HG02623 (cell line): ENCODE data around the gene NPTX1.
"Not testable (repeated sequence)": the region's sequence is repeated elsewhere in the genome, so short reads cannot be mapped to it uniquely, and the experiment has no call there.

ENCODE experiments used
- ATAC-seq: cut with Tn5 transposase; IDR thresholded peaks from one replicate; pipeline ENCODE4 v1.9.1; 2021; ENCODE audit warnings: moderate library complexity; ENCODE audit not compliant: unreplicated experiment

The NPTX1 gene, protein sequence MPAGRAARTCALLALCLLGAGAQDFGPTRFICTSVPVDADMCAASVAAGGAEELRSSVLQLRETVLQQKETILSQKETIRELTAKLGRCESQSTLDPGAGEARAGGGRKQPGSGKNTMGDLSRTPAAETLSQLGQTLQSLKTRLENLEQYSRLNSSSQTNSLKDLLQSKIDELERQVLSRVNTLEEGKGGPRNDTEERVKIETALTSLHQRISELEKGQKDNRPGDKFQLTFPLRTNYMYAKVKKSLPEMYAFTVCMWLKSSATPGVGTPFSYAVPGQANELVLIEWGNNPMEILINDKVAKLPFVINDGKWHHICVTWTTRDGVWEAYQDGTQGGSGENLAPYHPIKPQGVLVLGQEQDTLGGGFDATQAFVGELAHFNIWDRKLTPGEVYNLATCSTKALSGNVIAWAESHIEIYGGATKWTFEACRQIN

DNA sequence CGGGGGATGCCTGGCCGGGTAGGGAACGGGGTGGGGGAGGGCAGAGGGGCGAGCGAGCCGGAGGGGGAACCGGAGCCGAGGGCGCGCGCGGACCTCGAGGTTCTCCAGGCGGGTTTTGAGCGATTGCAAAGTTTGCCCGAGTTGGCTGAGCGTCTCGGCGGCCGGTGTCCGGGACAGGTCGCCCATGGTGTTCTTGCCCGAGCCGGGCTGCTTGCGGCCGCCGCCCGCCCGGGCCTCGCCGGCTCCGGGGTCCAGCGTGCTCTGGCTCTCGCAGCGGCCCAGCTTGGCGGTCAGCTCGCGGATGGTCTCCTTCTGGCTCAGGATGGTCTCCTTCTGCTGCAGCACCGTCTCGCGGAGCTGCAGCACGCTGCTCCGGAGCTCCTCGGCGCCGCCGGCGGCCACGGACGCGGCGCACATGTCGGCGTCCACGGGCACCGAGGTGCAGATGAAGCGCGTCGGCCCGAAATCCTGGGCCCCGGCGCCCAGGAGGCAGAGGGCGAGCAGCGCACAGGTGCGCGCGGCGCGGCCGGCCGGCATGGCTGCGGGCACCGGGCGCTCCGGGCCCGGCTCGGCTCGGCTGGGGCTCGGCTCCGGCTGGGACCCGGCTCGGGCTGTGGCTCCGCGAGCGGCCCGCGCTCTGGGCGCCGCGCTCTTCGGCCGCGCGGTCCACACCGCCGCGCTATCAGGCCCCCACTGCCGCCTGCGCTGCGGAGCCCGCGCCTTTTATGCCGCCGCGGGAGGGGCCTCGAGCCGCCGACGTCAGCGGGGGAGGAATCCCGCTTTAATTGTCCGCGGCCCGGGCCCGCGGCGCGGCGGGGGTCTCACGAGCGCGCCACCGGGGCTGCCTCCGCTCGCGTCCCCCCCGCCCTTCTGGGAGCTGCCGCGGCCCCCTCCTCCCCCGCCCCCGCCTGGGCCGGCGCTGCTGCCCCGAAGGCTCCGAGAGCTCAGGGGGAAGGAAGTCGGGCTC is at the start of gene NPTX1:
TSS of gene NPTX1 (minus strand) at position 698 of the 967 bp plus-strand sequence. CDS start at position 537, 161 bp downstream.
- ATAC-seq = no peak

DNA sequence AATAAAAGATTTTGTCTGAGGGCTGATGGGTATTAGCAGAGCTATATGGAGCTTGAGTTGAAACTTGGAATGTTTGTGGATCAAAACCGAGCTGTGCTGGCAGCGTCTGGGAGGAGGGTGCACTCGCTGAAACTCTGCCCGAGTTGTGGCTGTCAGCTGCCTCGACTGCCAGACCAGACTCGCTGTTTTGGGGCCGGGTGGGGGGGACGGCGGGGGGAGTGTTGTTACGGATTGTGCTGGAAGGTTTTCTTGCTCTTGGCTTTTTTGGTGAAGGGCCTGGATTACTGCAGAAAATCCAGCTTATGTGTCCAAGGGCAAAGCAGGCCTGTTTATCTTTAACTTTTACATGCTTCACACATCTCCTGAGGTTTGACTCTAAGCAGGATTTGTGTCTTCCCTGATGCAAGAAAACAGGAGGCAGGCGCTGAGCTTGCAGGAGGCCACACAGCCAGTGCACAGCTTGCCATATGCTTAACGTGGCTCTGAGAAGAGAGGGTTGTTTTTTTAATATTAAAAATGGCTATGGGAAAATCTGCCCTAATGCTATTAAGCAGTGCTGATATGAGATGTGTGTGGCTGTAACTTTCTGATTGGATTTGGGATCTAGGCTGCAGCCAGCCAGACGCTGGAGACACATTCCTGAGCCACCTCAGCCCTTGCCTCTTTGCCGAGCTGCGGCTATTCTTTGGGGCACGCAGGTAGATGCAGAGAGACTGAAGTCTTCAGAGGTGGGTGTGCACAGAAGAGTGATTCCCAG is 47.7 kb upstream of the NPTX1 start:
- ATAC-seq = no peak

DNA sequence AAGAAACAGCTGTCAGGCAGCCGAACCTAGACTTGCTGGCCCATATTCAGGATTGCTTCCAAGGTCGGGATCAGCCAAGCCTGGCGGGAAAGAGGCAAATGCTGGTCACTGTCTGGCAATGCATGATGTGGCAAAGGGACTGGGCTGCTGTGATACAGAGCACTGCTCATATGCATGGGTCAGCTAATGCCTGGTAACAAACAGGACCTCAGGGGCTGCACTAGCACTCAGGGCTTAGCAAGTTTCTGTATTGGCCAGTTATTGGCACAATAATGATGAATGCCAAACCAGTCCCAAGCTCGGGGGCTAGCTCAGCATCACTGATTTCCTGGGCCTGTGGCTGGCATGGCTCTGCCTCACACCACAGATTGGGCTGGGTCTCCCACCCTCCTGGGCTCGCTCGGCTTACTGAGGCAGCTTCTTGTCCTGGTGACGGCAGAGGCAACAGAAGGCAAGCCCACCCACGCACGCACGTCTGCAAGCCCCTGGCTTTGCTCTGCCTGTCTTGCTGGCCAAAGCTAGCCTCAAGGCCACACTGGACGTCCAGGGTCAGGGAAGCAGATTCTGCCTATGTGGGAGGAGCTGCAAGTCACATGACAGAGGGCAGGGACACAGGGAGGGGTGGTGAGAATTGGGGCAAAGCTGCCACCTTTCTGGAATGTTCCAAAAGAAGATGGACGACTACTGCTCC is 46.8 kb upstream of the NPTX1 start:
- no peak for ATAC-seq

DNA sequence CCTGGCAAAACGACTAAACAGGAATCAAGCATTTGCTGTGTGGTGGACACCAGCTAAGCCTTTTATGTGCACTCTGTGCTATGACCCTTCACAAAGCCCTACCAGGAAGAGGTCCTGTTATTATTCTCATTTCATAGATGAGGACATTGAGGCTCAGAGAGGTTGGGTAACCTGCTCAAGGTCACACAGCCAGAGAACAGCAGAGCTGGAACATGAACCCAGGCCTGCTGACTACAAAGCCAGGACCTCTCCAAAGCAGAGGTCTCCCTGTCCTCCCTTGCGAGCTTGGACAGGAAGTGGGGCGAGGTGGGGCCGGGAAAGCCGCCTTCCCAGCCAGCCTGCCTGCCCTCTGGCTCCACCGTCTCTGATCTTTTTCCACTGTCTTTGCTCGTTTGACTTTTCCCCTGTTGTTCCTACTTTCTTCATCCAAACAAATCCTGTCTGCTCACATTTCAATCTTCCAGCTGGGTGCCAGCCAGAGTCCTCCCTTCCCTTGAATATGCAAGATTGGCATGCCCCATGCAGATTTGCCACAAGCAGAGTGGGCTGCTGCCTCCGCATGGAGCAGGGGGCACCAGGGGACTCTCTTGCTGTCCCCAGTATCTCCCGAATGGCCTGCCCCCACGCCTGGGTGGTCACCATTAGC is 44.5 kb upstream of the NPTX1 start:
- ATAC-seq = no peak

DNA sequence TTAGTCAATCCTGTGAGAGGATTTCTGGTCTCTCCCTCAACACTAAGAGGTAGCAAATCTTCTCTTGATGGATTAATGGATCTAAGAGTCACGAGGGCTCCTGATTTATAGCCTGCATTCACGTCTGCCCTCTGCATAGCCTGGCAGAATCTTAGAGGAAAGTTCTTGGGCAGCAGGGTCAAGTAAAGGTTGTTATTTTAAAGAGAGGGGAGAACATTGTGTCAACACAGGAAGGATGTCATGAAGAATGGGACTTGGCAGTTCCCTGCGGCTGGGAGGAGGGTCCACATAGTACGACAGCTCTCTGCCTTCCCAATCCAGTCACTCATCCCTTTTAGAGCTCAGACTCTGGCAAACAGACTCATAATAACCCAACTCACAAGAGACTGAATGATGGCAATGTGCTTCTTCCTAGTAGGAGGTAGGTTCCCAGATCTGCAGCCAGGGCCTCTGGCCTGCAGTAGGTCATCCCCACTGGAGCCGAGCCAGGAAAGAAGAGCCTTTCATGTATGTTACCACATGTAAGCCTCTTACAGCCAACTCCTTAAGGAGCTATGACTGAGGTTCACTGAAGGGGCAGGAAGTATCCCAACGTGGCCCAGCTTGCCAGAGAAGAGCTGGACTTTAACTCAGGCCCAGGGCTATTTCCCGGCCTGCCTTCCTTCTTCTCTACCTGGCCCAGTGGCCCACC is 42.8 kb upstream of the NPTX1 start:
- ATAC-seq = no peak

DNA sequence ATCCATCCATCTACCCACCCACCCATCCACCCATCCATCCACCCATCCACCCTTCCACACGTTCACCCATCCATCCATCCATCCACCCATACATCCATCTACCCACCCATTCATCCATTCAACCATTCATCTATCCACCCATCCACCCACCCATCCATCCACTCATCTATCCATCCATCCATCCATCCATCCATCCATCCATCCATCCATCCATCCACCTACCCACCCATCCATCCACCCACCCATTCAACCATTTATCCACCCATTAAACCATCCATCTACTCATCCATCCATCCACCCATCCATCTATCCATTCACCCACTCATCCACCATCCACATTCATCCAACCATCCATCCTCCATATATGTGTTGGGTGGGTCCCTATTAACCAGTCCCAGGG is 42.0 kb upstream of the NPTX1 start:
- no peak for ATAC-seq

DNA sequence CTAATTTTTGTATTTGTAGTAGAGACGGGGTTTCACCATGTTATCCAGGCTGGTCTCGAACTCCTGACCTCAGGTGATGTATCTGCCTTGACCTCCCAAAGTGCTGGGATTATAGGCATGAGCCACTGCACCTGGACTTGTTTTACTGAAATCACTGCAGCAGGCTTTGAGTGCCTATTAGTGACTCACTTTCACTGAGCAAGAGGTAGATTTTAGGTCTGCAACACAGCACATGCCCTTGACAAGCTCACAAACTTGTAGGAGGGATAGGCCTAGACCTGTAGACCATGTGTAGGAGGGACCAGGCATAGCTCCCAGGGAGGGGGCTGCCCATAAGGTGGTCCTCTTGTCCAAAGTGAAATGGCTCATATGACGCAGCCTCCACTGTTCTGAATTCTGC is 41.2 kb upstream of the NPTX1 start:
- ATAC-seq = no peak

DNA sequence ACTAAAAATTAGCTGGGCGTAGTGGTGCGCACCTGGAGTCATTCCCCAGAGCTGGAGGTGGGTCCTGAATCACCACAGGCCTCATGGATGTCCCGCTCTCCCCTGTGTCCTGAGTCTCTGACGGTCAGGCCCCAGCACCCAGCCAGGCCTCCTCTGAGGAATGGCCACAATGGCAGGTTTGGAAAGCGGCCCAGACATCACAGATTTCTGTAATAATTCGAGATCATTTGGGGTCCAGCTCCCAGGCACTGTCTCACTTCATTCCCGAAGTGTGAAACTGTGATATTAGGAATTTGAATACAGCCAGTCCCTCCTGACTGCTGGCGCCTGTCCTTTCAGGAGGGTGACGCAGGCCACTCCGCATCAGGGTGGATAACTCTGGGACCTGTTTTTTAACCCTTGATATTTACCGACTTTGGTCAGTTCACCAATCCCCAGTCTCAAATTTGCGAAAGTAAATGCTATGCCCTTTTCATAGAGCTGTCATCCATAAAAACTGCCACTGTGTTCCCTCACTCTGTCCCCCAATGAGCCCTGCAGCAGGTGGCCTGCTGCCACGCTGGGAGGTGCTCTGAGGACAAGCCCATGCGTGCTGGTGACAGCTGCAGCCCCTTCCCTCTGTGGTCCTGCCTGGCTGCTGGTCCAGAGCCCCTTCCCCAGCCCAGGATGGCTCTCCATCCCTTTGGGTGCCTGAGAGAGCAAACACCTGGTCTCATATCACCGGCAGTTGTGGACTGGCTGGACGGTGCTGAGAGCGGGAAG is 39.9 kb upstream of the NPTX1 start:
- no peak for ATAC-seq

DNA sequence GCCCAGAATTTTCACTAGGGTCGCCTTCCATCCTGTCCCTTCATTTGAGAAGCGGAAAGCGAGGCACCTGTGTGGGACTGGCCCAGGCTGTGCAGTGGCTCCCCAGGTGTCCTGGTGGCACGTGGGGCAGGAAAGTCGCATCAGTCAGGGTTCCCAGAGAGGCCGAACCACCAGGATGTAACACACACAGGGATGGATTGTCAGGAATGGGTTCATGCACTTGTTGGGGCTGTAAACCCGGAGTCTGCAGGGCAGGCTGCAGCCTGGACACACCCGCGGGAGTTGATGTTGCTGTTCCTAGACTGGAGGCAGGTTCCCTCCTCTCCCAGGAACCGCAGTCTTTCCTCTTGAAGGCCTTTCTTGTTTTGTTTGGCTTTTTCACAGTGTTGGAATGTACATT is 37.5 kb upstream of the NPTX1 start:
- ATAC-seq = no peak

DNA sequence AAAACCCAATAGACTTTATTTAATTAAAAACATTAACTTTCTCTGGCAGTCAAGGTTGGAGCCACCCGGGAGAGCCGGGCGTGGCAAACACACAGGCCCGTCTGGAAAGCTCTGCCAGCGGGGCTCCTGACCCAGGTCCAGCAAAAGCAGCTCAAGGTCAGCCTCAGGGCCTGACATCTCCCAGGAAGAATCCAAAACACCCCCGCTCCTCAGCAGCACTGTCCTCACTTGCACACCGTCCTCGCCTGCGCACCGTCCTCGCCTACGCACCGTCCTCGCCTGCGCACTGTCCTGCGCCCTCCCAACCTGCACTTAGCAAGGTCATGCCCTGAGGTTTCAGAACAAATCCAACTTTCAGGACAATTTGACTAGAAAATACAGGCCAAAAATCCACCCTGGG is 36.8 kb upstream of the NPTX1 start:
- ATAC-seq = no peak

DNA sequence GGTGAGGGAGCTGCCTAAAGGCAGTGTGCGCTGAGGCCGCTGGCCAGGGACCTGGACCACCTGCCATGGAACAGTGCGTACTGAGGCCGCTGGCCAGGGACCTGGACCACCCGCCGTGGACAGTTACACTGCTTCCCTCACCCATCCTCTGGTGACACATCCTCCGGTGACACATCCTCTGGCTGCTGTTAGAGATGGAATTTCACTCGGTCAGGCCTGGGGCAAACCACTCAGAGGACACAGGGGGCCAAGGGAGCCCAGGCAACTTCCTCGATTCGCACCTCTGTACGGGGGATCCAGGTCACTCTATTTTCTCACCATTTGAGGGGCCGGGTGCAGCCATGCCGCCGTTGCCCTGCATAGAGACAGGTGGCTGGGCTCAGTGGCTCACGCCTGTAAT is 35.8 kb upstream of the NPTX1 start:
- no peak for ATAC-seq

DNA sequence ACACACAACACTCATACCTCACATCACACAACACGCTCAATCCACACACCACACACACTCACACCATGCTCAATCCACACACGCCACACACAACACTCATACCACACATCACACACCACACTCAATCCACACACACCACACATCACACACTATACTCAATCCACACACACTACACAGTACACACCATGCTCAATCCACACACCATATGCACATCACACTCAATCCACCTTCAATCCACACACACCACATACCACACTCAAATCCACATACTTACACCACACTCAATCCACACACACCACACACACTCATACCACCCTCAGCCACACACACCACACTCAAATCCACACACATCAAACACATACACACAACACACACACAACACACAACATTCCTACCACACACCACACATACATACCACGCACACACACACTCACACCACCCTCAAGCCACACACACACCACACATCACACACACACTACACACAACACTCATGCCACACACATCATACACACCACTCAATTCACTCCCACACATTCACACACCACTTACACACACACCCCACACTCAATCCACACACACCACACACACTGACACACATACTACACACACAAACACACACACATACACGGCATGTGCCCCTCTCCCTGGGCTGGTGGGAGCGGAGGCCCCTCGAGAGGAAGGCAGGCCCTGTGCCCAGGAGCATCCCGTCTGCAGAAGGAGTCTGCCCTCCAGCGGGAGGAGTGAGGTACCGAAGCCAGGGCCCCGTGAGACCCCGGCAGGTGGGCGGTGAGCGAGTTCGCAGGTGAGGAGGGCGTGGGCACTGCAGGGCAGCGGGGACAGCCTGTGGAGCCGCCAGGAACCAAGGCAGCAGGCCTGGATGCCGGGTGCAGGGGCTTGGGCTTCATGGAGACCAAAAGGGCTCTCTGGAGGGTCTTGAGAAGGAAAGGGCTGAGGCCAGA is 35.1 kb upstream of the NPTX1 start:
- ATAC-seq = no peak

DNA sequence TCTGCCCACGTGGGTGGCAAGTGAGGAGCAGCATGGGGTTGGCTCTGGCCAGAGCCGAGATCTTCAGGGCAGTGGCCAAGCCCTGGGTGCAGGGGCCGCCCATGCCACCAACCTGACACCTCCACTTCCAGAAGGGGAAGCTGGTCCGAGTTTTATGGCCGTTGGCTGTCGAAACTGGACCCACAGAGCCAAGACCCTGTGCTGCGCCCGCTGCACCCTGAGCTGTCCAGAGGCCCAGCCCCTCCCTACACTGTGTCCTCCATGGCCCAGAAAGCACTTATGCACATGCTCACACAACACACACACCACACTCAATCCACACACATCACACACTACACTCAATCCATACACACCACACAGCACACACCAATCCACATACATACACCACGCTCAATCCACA is 34.4 kb upstream of the NPTX1 start:
- ATAC-seq = no peak

DNA sequence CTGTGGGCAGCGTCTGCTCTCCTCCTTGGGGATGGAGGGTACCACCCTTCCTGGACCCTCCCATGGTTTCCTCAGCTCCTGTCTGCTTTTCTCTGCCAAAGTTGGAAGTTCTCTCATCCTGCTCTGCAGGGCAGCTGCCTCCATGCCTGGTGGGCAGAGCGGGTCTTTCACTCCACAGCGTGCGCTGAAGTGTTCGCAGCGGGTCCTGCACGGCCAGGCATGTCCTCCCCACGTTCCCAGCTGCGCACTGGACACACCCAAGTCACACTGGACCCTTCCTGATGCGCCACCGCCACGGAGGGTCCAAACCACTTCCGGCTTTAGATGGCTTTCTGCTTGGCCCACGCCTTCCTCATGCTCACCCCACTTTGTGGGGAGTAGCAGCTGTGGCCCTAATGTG is 33.7 kb upstream of the NPTX1 start:
- no peak for ATAC-seq

DNA sequence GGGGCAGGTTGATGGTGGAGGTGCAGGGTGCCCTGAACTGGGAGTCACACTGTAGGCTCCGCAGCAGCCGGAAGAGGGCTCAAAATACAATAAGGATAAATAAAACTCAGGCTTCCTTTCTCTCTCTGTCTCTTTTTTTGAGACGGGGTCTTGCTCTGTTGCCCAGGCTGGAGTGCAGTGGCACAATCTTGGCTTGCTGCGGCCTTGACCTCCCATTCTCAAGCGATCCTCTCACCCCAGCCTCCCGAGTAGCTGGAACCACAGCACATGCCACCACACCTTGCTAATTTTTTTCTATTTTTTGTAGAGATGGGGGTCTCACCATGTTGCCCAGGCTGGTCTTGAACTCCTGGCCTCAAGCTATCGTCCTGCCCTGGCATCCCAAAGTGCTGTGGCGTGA is 32.9 kb upstream of the NPTX1 start:
- ATAC-seq = no peak

DNA sequence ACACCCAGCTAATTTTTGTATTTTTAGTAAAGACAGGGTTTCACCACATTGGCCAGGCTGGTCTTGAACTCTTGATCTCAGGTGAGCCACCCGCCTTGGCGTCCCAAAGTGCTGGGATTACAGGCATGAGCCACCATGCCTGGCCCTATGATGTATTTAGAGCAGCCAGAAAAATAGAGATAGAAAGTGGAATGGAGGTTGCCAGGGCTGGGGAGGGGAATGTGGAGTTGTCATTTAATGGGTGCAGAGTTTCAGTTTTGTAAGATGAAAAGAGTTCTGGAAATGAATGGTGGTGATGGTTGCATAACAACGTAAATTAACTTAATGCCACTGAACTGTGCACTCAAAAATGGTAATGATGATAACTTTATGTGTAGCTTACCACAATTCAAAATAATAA is 31.6 kb upstream of the NPTX1 start:
- ATAC-seq = no peak

DNA sequence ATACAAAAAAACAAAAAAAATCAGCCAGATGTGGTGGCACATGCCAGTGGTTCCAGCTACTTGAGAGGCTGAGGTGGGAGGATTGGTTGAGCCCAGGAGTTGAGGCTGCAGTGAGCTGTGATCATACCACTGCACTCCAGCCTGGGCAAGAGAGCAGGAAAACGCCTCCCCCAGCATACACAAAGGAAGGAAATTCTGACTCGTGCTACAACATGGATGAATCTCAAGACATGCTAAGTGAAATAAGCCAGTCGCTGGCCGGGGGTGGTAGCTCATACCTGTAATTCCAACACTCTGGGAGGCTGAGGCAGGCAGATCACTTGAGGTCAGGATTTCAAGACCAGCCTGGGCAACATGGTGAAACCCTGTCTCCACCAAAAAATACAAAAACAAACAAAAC is 30.8 kb upstream of the NPTX1 start:
- ATAC-seq = not testable (repeated sequence)
